ENCODE measurements around the gene DST. TPM values are rescaled to one million over a fixed set of nuclear protein-coding genes. Genes with fewer than 3 reads are reported as not detected.
"Not testable (repeated sequence)": the region's sequence is repeated elsewhere in the genome, so short reads cannot be mapped to it uniquely, and the experiment has no call there.

The DST gene
- polyA plus RNA-seq, 3 donors, result 20.1 to 91.7 (median 36.9) TPM

GRCh38 chr6:56593801-56594318 is 48.8 kb downstream of the DST start:
- H3K27ac ChIP-seq (ENCODE audit: low read depth, low read length), result no peak overlapping the region
- whole genome bisulfite sequencing, 3 donors, result 67 to 75% (median 70%) methylated on average over 5 of the region's 5 CpGs

GRCh38 chr6:56582236-56582635 is 60.5 kb downstream of the DST start:
- 82 to 89% (median 84%) methylated on average over 3 of the region's 3 CpGs for WGBS, 3 donors
- H3K27ac ChIP-seq (ENCODE audit: low read depth, low read length), result no peak overlapping the region

- WGBS, 3 donors, result 41 to 69% (median 68%) methylated on average over 4 of the region's 4 CpGs
- no peak overlapping the region for H3K27ac ChIP-seq (ENCODE audit: low read depth, low read length)
Measured at GRCh38 chr6:56581296-56581925, 61.3 kb downstream of the DST start.

- no peak overlapping the region for H3K27ac ChIP-seq (ENCODE audit: low read depth, low read length)
- 95 to 98% (median 96%) methylated on average over 5 of the region's 5 CpGs for WGBS, 3 donors
Measured at GRCh38 chr6:56580271-56580670, 62.4 kb downstream of the DST start.

GRCh38 chr6:56579155-56579851 is 63.4 kb downstream of the DST start:
- WGBS, 3 donors, result 83 to 89% (median 83%) methylated on average over 2 of the region's 2 CpGs
- H3K27ac ChIP-seq (ENCODE audit: low read depth, low read length), result no peak overlapping the region

- H3K27ac ChIP-seq (ENCODE audit: low read depth, low read length), result no peak overlapping the region
- 84 to 90% (median 88%) methylated on average over 3 of the region's 3 CpGs for WGBS, 3 donors
Measured at GRCh38 chr6:56575736-56576135, 67.0 kb downstream of the DST start.

GRCh38 chr6:56574292-56574691 is 68.4 kb downstream of the DST start:
- no peak overlapping the region for H3K27ac ChIP-seq (ENCODE audit: low read depth, low read length)

GRCh38 chr6:56573624-56574023 is 69.1 kb downstream of the DST start:
- no peak overlapping the region for H3K27ac ChIP-seq (ENCODE audit: low read depth, low read length)
- WGBS, 3 donors, result 25 to 60% (median 59%) methylated on average over 2 of the region's 2 CpGs

More at GRCh38 chr6:56574292-56574691, 68.4 kb downstream of the DST start:
- WGBS, 3 donors, result 78 to 95% (median 89%) methylated on average over 2 of the region's 2 CpGs

- 59 to 68% (median 61%) methylated on average over 3 of the region's 3 CpGs for WGBS, 3 donors
- H3K27ac ChIP-seq (ENCODE audit: low read depth, low read length), result no peak overlapping the region
Measured at GRCh38 chr6:56572788-56573471, 69.8 kb downstream of the DST start.

- H3K27ac ChIP-seq (ENCODE audit: low read depth, low read length), result no peak overlapping the region
Measured at GRCh38 chr6:56571605-56572004, 71.1 kb downstream of the DST start.

GRCh38 chr6:56570413-56571359 is 72.0 kb downstream of the DST start:
- WGBS, 3 donors, result 48 to 61% (median 57%) methylated on average over 8 of the region's 8 CpGs
- no peak overlapping the region for H3K27ac ChIP-seq (ENCODE audit: low read depth, low read length)

More at GRCh38 chr6:56571605-56572004, 71.1 kb downstream of the DST start:
- WGBS, 3 donors, result 48 to 93% (median 90%) methylated on average over 4 of the region's 4 CpGs

- no peak overlapping the region for H3K27ac ChIP-seq (ENCODE audit: low read depth, low read length)
Measured at GRCh38 chr6:56567501-56567900, 75.2 kb downstream of the DST start.

GRCh38 chr6:56562730-56563129 is 80.0 kb downstream of the DST start:
- H3K27ac ChIP-seq (ENCODE audit: low read depth, low read length), result not testable (repeated sequence)
- WGBS, 3 donors, result 96 to 99% (median 97%) methylated on average over 4 of the region's 4 CpGs

GRCh38 chr6:56556751-56557540 is 85.7 kb downstream of the DST start:
- H3K27ac ChIP-seq (ENCODE audit: low read depth, low read length), result no peak overlapping the region
- WGBS, 3 donors, result 64 to 94% (median 90%) methylated on average over 1 of the region's 1 CpG

GRCh38 chr6:56555438-56555872 is 87.2 kb downstream of the DST start:
- WGBS, 3 donors, result 70 to 80% (median 78%) methylated on average over 5 of the region's 5 CpGs
- H3K27ac ChIP-seq (ENCODE audit: low read depth, low read length), result no peak overlapping the region

- no peak overlapping the region for H3K27ac ChIP-seq (ENCODE audit: low read depth, low read length)
- WGBS, 3 donors, result 92 to 95% (median 93%) methylated on average over 7 of the region's 7 CpGs
Measured at GRCh38 chr6:56552187-56553130, 90.2 kb downstream of the DST start.
